Posterior vena cava (tissue), 2 donors: ENCODE results near the gene CIAO2A. TPM values are rescaled to one million over a fixed set of nuclear protein-coding genes. Genes with fewer than 3 reads are reported as not detected.
A peak's percentile ranks its signal among the peaks of the same experiment; 100 is the strongest.

Source experiments
- DNase-seq: peaks from one replicate; pipeline ENCODE4 v3.0.0-alpha.2; 2020; ENCODE audit warnings: low spot score
- intact Hi-C, 2 donors: fragments of 100-400 bp; cut with DNase I; formaldehyde crosslinking; loops; one replicate each; pipeline versions ENCODE4 v1.14.1 to v1.14.2; 2022 to 2023
- total RNA-seq, 2 donors: library from RNA; stranded (reverse); fragmentation: NEBNext Ultra II Directional; extraction: Animal tissue kit (Norgen Biotek cat#: 25700); gene quantifications; one replicate each; pipeline ENCODE4 v1.2.1, GENCODE V29; 2021
- donor health status: DM: yes; HTN: yes; CAD: no.
- donor health status: DM: yes; HTN: yes; CAD: no.

Gene CIAO2A
- total RNA-seq, 2 donors from 2014 or later, result 22.8 to 26.0 TPM

DNA sequence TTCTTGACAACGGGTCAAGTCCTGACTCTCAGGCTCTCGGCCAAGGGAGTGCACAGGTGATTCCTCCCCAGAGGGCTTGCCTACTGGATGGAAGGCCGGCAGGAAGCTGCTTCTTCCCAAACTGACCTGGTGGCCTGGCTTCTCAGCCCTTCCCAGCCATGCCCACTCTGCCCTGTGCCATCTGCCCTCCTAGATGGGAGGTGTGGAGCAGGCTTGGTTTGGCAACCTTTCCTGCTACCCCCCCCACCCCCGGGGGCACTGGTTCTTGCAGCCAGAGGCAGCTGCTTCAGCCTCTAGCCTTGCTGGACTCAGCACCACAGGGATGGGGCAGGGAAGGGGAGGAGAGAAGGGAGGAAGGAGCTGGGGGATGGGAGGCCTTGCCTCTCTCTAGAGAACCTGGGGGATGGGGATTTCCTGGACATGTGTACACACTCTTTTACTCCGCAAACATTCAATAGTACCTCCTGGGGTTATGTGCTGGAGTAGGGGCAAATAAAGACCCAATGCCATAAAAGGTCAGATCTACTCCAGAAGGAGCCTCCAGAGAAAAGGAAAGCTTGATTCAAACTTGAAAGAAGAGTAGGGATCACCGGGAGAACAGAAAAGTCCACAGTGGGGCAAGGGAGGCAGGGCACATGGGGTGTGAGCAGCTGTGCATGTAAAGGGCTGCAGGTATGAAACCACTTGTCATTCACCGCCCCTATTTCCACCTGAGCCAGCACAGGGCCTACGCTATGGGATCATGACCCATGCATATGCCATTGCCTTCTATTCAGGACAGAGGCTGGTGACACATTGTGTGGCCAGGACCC lies 43.2 kb downstream of the CIAO2A start:
- no peak for DNase-seq
- intact Hi-C loops, result no loop called here

DNA sequence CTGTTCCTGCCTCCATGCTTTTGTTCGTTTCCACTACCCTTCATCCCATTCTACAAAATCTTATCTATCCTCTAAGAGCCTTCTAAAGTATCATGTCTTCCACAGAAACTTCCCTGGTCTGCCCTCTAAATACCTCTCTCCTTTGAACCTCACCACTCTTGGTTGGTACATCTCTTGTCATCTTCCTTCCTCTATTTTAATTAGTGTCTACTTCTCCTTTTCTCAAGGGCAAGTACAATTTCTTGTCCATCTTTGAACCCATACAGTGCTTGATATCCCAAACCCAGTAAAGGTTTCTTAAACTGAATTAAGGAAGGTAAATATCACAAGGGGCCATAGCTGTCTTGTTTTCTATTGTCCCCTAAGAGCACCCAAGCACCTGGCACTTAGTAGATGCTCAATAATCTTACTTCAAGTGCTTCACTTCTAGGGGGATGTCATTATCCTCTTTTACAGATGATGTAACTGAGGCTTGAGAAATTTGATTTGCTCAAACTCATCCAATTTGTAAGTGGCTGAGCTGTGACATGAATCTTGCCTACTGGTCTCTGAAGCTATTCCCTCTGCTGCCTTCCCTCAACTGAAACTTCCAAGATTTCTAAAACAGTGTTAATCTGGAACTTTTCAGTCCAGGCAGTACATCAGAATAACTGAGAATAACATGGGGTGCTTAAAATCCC lies 44.7 kb downstream of the CIAO2A start:
- intact Hi-C loops, result no loop called here

GRCh38 chr15:64046421-64047153 lies 47.1 kb downstream of the CIAO2A start, which contains the start of gene DAPK2:
Gene DAPK2 (minus strand): TSS chr15:64046485. CDS start chr15:64040261, 6,224 bp downstream.
- DNase-seq, result peak; percentile 87
- intact Hi-C loops, result no loop called here

More for the DNA sequence above, 44.7 kb downstream of the CIAO2A start:
- no peak for DNase-seq

GRCh38 chr15:64045774-64046420 lies 47.7 kb downstream of the CIAO2A start:
- peak; percentile 75 for DNase-seq
- intact Hi-C loops, result no loop called here

DNA sequence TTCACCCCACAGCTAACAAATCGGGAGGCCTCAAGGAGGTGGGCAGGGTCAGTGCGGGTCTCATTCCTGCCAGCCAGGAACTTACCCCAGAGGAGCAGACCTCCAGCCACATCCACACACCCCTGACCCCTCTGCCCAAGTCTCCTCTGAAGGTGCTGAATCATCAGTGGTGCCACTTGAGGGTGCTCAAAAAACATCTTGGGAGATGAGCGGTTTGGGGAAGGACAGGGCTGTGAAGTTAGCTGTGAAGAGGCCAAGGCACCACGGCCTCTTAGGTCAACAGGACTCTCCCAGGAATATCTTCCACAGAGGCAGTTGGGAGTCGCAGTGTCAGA lies 48.6 kb downstream of the CIAO2A start:
- no peak for DNase-seq
- intact Hi-C loops, result no loop called here

DNA sequence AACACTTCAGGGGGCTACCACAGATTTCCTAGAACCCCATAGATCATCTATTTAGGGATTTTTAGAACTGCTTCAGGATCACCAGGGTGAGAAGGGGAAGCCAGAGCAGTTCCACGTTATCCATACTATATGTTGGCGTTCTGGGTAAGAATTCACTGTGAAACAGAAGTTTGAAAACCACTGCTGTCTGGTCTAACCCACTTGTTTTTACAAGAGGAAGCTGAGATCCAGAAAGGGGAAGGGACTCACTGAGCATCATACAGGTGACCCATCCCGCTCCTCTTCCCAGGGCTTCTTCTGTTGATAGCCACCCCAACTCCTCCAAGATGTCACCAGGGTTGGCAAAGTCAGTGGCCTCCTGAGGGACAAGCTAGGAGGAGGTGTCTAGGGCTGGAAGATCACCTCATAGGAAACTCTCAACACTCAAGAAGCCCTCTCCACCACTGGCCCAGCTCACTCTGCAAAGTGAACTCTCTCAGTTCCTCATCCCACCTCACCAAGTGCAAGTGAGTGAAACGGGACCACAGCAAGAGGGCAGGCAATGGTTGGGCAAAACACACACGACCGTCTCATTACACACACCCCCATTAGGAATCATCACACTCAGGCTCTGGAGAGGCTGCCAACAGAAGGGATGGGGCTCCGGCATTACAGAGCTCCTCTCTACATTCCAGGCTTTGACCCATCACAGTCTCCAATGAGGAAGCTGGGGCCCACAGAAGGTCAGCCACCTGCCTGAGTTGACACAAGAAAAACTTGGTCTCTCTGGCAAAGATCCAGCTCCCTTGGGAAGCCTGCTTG lies 49.1 kb downstream of the CIAO2A start:
- DNase-seq, result peak; percentile 38
- intact Hi-C loops, result no loop called here

DNA sequence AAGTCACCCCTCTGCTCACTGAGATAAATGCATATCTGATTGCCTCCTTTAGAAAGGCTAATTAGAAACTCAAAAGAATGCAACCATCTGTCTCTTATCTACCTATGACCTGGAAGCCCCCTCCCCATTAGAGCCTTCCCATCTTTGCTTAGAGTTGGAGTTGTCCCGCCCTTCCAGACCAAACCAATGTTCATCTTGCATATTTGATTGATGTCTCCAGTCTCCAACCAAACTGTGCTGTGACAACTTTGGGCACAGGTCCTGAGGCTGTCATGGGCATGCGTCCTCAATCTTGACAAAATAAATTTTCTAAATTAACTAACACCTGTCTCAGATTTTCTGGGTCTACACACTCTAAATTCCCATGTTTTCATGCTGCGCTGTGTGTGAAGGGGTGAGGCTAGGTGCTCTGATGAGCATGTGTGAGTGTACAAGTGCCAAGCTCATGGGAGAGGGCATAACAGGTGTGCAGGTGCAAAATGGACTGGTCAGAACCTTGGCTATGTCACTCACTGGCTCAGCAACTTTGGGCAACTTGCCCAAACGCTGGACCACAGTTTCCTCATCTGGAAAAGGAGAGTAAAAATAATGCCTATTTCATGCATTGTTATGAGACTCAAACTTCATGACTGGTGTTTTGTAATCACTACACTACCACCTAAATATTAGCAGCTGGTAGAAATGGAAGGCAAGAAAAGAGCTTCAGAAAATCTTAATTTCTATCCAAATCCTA lies 54.6 kb downstream of the CIAO2A start:
- intact Hi-C loops, result no loop called here
- peak; percentile 10 for DNase-seq

DNA sequence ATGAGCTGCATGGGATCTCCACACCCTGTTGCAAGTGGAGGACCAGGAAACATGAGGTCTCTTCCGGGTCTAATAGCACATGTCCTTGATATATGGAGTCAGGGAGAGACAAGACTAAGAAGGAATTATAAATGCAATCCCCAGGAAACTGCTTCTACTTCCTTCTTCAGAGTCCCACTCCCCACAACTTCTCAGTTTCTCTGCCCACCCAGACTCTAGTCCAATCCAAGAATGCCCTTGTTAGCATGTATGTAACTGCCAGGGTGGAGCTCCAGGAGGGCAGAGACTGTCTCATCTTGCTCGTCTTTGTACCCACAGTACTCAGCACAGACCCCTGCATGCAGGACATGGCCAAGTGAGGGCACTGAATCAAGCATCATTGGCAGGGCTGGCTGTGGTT lies 55.7 kb downstream of the CIAO2A start:
- no peak for DNase-seq
- intact Hi-C loops, result no loop called here

GRCh38 chr15:64037116-64037515 lies 56.5 kb downstream of the CIAO2A start:
- intact Hi-C loops, result no loop called here
- DNase-seq, result no peak

- no peak for DNase-seq
- intact Hi-C loops, result no loop called here
These were observed 58.1 kb downstream of the CIAO2A start for GRCh38 chr15:64035525-64035924.

DNA sequence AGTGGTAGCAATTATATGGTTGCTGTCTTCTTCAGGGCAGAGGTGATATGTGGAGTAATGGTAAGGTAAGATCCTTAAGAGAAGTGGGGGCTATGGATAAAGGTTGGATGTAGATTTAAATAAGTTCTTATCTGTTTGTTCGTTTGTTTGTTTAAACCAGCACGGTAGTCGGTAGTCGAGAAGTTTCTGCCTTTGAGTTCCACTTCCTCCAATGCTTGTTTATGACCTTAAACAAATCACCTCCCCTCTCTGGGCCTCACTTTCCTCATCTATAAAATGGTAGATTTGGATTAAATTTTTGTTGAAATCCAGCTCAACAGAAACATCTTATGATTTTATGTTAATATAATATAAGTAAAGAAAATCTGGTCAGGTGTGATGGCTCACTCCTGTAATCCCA lies 59.1 kb downstream of the CIAO2A start:
- intact Hi-C loops, result no loop called here
- DNase-seq, result no peak

DNA sequence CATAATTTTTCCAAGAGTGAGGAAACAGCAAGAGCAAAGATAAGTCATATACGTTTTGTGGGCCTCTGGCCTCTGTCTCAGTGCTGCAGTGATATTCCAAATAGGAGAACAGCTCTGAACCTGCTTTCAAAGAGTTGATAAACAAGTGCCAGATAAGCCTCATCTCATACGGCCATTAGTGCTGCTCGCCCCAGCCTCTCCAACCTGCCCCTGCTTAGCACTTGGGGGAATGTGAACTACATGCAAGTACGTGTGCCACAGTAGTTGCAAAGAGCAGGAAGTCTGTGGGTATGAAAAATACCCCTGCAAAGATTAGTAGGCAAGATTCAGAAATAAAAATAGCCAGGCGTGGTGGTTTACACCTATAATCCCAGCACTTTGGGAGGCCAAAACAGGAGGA lies 61.3 kb downstream of the CIAO2A start:
- intact Hi-C loops, result no loop called here
- no peak for DNase-seq

- no peak for DNase-seq
- intact Hi-C loops, result no loop called here
These were observed 63.5 kb downstream of the CIAO2A start for GRCh38 chr15:64030123-64030522.

GRCh38 chr15:64029633-64030032 lies 64.0 kb downstream of the CIAO2A start:
- intact Hi-C loops, result no loop called here
- no peak for DNase-seq

DNA sequence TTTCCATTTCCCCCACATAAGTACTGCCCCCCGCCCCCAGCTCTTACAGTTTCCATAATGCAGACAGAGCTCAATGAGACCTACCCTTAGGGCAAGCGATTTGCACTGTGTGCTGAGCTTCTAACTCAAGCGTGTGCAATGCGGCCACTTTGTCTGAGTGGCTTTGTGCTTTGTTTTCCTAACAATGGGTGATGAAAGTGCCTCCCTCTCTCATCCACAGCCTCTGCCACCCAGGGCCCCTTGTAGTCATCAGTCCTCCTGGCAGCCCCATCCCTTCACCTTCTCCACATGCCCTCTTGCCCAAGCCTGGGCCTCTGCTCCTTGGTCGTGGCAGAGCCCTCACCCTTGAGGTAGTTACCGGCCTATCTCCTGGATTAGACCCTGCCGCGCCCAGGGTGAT lies 64.5 kb downstream of the CIAO2A start:
- no peak for DNase-seq
- intact Hi-C loops, result no loop called here

DNA sequence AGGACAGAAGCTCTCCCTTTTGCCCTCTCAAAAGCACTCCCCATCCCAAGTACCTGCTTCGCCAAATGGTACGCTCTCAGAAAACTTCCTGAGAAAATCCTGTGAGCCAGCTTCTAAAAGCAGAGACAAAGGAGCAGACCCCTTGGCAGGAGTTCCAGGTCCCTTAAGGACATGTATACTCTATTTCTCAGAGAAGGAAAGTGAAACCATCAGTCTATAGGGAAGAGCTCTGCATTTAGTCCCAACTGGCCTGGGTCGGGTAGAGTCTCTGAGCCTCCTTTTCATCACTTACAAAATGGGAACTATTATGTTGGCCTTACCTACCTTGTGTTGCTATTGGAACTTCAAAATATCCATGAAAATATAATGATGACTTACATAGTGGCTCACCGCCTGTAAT lies 67.0 kb downstream of the CIAO2A start:
- DNase-seq, result no peak
- intact Hi-C loops, result no loop called here

DNA sequence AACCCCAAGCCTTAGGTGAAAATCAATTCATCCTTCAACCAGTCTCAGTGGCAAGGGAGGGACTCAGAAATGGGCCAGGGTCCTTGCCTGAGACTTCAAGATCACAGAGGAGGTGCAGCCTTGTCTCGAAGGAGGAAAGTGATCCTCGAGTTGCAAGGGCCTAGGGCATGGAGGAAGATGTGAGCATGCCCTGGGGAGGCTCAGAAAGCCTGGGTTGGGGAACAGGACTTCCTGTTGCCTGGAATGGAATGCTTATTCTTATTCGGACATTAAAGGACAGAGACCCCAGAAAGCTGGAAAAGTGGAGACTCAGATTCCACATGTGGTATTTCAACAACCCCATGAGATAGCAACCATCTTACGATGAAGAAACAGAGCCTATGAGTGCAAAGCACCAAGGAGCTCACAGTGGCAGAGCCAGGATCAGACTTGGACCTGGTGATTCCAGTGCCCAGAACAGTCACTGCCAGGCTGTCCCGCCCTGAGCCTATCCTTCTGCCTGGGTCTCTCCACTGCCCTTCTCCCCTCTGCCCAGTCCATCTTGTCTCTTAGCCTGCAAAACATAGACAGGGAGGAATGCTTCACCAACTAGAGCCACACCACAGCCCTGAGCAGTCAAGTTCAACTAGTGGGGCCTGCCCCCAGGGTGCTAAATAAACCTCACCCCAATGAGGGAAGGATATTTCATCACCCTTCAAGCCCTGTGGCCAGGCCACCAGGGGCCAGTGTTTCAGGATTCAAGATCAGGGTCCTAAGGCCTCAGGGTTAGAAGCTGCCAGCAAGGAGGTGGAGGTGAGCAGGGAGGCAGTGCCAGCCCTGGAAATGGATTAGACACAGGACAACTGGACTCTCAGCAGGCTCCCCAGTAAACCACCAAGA lies 69.2 kb downstream of the CIAO2A start:
- intact Hi-C loops, result no loop called here
- DNase-seq, result no peak
